ENCODE results near the gene ZNF700. TPM values are rescaled to one million over a fixed set of nuclear protein-coding genes. Genes with fewer than 3 reads are reported as not detected.
"Not testable (repeated sequence)": the region's sequence is repeated elsewhere in the genome, so short reads cannot be mapped to it uniquely, and the experiment has no call there.

ZNF700 gene
- total RNA-seq, 2 donors from 2014 or later, result 21.6 to 35.0 TPM

- peak overlapping the region in 1 of 2 donors; percentile 17 for H3K27ac Mint-ChIP-seq
- no peak overlapping the region for H3K4me3 Mint-ChIP-seq
- DNase-seq (ENCODE audit: low spot score) (no peak), ATAC-seq (no peak)
- peaks cover 91% of the 10 kb centered on the region for H3K36me3 Mint-ChIP-seq
- H3K9me3 Mint-ChIP-seq, result peaks cover 21% of the 10 kb centered on the region
- H3K27me3 Mint-ChIP-seq, result no peaks in the 10 kb centered on the region
- peaks cover 0 to 2% of the 10 kb centered on the region in 2 donors for H3K4me1 Mint-ChIP-seq (ENCODE audit: low read depth in 2 of 2)
Observed at GRCh38 chr19:11949201-11949600, 24.3 kb downstream of the ZNF700 start.

- H3K27ac Mint-ChIP-seq, result peak overlapping the region in 1 of 2 donors; percentile 17
- peaks cover 19% of the 10 kb centered on the region for H3K9me3 Mint-ChIP-seq
- not testable (repeated sequence) for ATAC-seq; H3K4me3 Mint-ChIP-seq; H3K27me3 Mint-ChIP-seq; H3K4me1 Mint-ChIP-seq (ENCODE audit: low read depth in 2 of 2); DNase-seq (ENCODE audit: low spot score)
- peaks cover 87% of the 10 kb centered on the region for H3K36me3 Mint-ChIP-seq
Observed at GRCh38 chr19:11949614-11950080, 24.7 kb downstream of the ZNF700 start.

GRCh38 chr19:11950312-11950711 is 25.4 kb downstream of the ZNF700 start:
- ATAC-seq (no peak), DNase-seq (ENCODE audit: low spot score) (no peak)
- no peak overlapping the region for H3K4me3 Mint-ChIP-seq
- H3K9me3 Mint-ChIP-seq, result peaks cover 16% of the 10 kb centered on the region
- H3K27ac Mint-ChIP-seq, result peak overlapping the region in 1 of 2 donors; percentile 17
- no peaks in the 10 kb centered on the region for H3K27me3 Mint-ChIP-seq
- peaks cover 0 to under 1% of the 10 kb centered on the region in 2 donors for H3K4me1 Mint-ChIP-seq (ENCODE audit: low read depth in 2 of 2)
- peaks cover 82% of the 10 kb centered on the region for H3K36me3 Mint-ChIP-seq

GRCh38 chr19:11963566-11964355 is 38.9 kb downstream of the ZNF700 start:
- ATAC-seq, result peak; percentile 34 to 60
- H3K4me1 Mint-ChIP-seq (ENCODE audit: low read depth in 2 of 2), result peaks cover 21% of the 10 kb centered on the region in 2 donors
- H3K4me3 Mint-ChIP-seq, result peak overlapping the region; percentile 88
- DNase-seq (ENCODE audit: low spot score), result peak; percentile 71
- no peaks in the 10 kb centered on the region for H3K9me3 Mint-ChIP-seq
- H3K36me3 Mint-ChIP-seq, result peaks cover 6% of the 10 kb centered on the region
- peak overlapping the region; percentile 82 to 87 for H3K27ac Mint-ChIP-seq
- no peaks in the 10 kb centered on the region for H3K27me3 Mint-ChIP-seq

- no peaks in the 10 kb centered on the region for H3K9me3 Mint-ChIP-seq
- peak in 1 of 2 donors; percentile 66 for ATAC-seq
Observed at GRCh38 chr19:11964496-11964857, 39.6 kb downstream of the ZNF700 start.

GRCh38 chr19:11964858-11965645 is 40.1 kb downstream of the ZNF700 start, which contains the start of gene ZNF763:
TSS of gene ZNF763 (plus strand) at chr19:11965040. CDS start at chr19:11965209, 169 bp downstream.
- H3K27ac Mint-ChIP-seq, result peak within 1 kb of the TSS; percentile 82 to 87
- DNase-seq (ENCODE audit: low spot score) (peak; percentile 90), ATAC-seq (peak; percentile 97)
- peaks cover 21% of the 10 kb centered on the region in 2 donors for H3K4me1 Mint-ChIP-seq (ENCODE audit: low read depth in 2 of 2)
- peaks cover 6% of the 10 kb centered on the region for H3K36me3 Mint-ChIP-seq
- H3K27me3 Mint-ChIP-seq, result no peaks in the 10 kb centered on the region
- no peaks in the 10 kb centered on the region for H3K9me3 Mint-ChIP-seq
- H3K4me3 Mint-ChIP-seq, result peak within 1 kb of the TSS; percentile 88

More at GRCh38 chr19:11964496-11964857, 39.6 kb downstream of the ZNF700 start:
- Mint-ChIP-seq H3K4me3 (peak overlapping the region; percentile 88), H3K4me1 (ENCODE audit: low read depth in 2 of 2) (peaks cover 21% of the 10 kb centered on the region in 2 donors), H3K27me3 (no peaks in the 10 kb centered on the region), H3K36me3 (peaks cover 6% of the 10 kb centered on the region), H3K27ac (peak overlapping the region; percentile 82 to 87)
- no peak for DNase-seq (ENCODE audit: low spot score)

GRCh38 chr19:11970174-11970573 is 45.3 kb downstream of the ZNF700 start:
- ATAC-seq, result no peak
- H3K36me3 Mint-ChIP-seq, result no peaks in the 10 kb centered on the region

GRCh38 chr19:11971041-11971440 is 46.1 kb downstream of the ZNF700 start:
- H3K36me3 Mint-ChIP-seq, result no peaks in the 10 kb centered on the region
- H3K4me1 Mint-ChIP-seq (ENCODE audit: low read depth in 2 of 2), result peaks cover 5% of the 10 kb centered on the region in 2 donors
- DNase-seq (ENCODE audit: low spot score) (no peak), ATAC-seq (no peak)
- H3K4me3 Mint-ChIP-seq, result no peak overlapping the region
- no peaks in the 10 kb centered on the region for H3K9me3 Mint-ChIP-seq
- no peaks in the 10 kb centered on the region for H3K27me3 Mint-ChIP-seq
- H3K27ac Mint-ChIP-seq, result no peak overlapping the region

More at GRCh38 chr19:11970174-11970573, 45.3 kb downstream of the ZNF700 start:
- DNase-seq (ENCODE audit: low spot score), result no peak
- H3K27me3 Mint-ChIP-seq, result no peaks in the 10 kb centered on the region
- H3K27ac Mint-ChIP-seq, result no peak overlapping the region
- H3K4me1 Mint-ChIP-seq (ENCODE audit: low read depth in 2 of 2), result peaks cover 11% of the 10 kb centered on the region in 2 donors
- no peaks in the 10 kb centered on the region for H3K9me3 Mint-ChIP-seq
- no peak overlapping the region for H3K4me3 Mint-ChIP-seq

- no peak for ATAC-seq
- Mint-ChIP-seq H3K36me3 (peaks cover 15% of the 10 kb centered on the region), H3K9me3 (peaks cover 2% of the 10 kb centered on the region), H3K4me1 (ENCODE audit: low read depth in 2 of 2) (peaks cover 4 to 5% of the 10 kb centered on the region in 2 donors), H3K27ac (no peak overlapping the region), H3K27me3 (no peaks in the 10 kb centered on the region), H3K4me3 (no peak overlapping the region)
- DNase-seq (ENCODE audit: low spot score), result no peak
Observed at GRCh38 chr19:11973019-11973810, 48.3 kb downstream of the ZNF700 start.

- Mint-ChIP-seq H3K27ac (no peak overlapping the region), H3K27me3 (no peaks in the 10 kb centered on the region), H3K9me3 (peaks cover 25% of the 10 kb centered on the region), H3K36me3 (peaks cover 38% of the 10 kb centered on the region), H3K4me3 (no peak overlapping the region), H3K4me1 (ENCODE audit: low read depth in 2 of 2) (no peaks in the 10 kb centered on the region)
- ATAC-seq (no peak), DNase-seq (ENCODE audit: low spot score) (no peak)
Observed at GRCh38 chr19:11978492-11979100, 53.7 kb downstream of the ZNF700 start.

- ATAC-seq, result no peak
- Mint-ChIP-seq H3K4me3 (no peak overlapping the region), H3K4me1 (ENCODE audit: low read depth in 2 of 2) (no peaks in the 10 kb centered on the region), H3K27me3 (no peaks in the 10 kb centered on the region), H3K36me3 (peaks cover 38% of the 10 kb centered on the region), H3K27ac (no peak overlapping the region), H3K9me3 (peaks cover 25% of the 10 kb centered on the region)
- DNase-seq (ENCODE audit: low spot score), result no peak
Observed at GRCh38 chr19:11979527-11979926, 54.6 kb downstream of the ZNF700 start.

GRCh38 chr19:11982526-11982925 is 57.6 kb downstream of the ZNF700 start:
- H3K4me1 Mint-ChIP-seq (ENCODE audit: low read depth in 2 of 2), result no peaks in the 10 kb centered on the region
- peaks cover 25% of the 10 kb centered on the region for H3K9me3 Mint-ChIP-seq
- H3K4me3 Mint-ChIP-seq, result no peak overlapping the region
- peaks cover 31% of the 10 kb centered on the region for H3K36me3 Mint-ChIP-seq
- no peak overlapping the region for H3K27ac Mint-ChIP-seq
- H3K27me3 Mint-ChIP-seq, result no peaks in the 10 kb centered on the region
- DNase-seq (ENCODE audit: low spot score) (no peak), ATAC-seq (no peak)

GRCh38 chr19:11984986-11985385 is 60.1 kb downstream of the ZNF700 start:
- Mint-ChIP-seq H3K4me1 (ENCODE audit: low read depth in 2 of 2) (peaks cover 7 to 9% of the 10 kb centered on the region in 2 donors), H3K9me3 (peaks cover 7% of the 10 kb centered on the region), H3K27ac (no peak overlapping the region), H3K36me3 (peaks cover 6% of the 10 kb centered on the region), H3K4me3 (no peak overlapping the region), H3K27me3 (no peaks in the 10 kb centered on the region)
- DNase-seq (ENCODE audit: low spot score) (no peak), ATAC-seq (no peak)
